Panc1 (cell line): ENCODE data around the gene PSME1. TPM values are rescaled to one million over a fixed set of nuclear protein-coding genes. Genes with fewer than 3 reads are reported as not detected.

Source experiments
- ATAC-seq: fragments of 200-7000 bp; cut with Tn5 transposase; 2 replicates; pipeline ENCODE4 v1.9.1; 2020; ENCODE audit warnings: mild to moderate bottlenecking, moderate library complexity
- BruUV-seq: library from RNA; stranded (reverse); fragments of 400-500 nt; replicated peaks from 2 replicates; lab custom pipeline; 2021; lab: Mats Ljungman, UMichigan
- CTCF ChIA-PET: fragments of 300-600 bp; sonication (Branson Sonifier 250); formaldehyde crosslinking; loops from one replicate; lab custom pipeline; 2022; ENCODE audit warnings: antibody characterized with exemption; lab: Charles Lee
- POLR2A ChIA-PET: fragments of 300-600 bp; sonication (Branson Sonifier 250); formaldehyde crosslinking; loops from one replicate; lab custom pipeline; 2022; ENCODE audit warnings: antibody characterized with exemption; lab: Charles Lee
- DNase-seq: peaks from one replicate; pipeline ENCODE4 v3.0.0-alpha.2; 2010; ENCODE audit warnings: low read depth, low spot score
- H3K27ac ChIP-seq: 2 replicates; pipeline ENCODE4 v1.5.1; 2011; ENCODE audit warnings: mild to moderate bottlenecking, low read length, inconsistent platforms
- H3K27me3 ChIP-seq: fragments of 200-500 bp; sonication (Bioruptor generic); 2 replicates; pipeline ENCODE4 v1.6.0; 2014; ENCODE audit warnings: low read length, inconsistent platforms; ENCODE audit not compliant: control insufficient read depth, insufficient read depth
- H3K36me3 ChIP-seq: fragments of 200-500 bp; sonication (Bioruptor generic); 2 replicates; pipeline ENCODE4 v1.5.1; 2014; ENCODE audit warnings: inconsistent platforms, mild to moderate bottlenecking, low read length, moderate library complexity; ENCODE audit not compliant: control insufficient read depth, insufficient read depth
- H3K4me1 ChIP-seq: 2 replicates; pipeline ENCODE4 v1.5.1; 2011; ENCODE audit warnings: inconsistent platforms, mild to moderate bottlenecking, low read length, moderate library complexity; ENCODE audit not compliant: control insufficient read depth, insufficient read depth
- H3K4me3 ChIP-seq, 2 experiments: 2 replicates each; pipeline ENCODE4 v1.5.1; 2011 to 2012; ENCODE audit warnings: low read depth in 2 of 2, low read length in 2 of 2, mild to moderate bottlenecking in 2 of 2, inconsistent platforms in 1 of 2, moderate library complexity in 1 of 2
- H3K9me3 ChIP-seq: fragments of 200-500 bp; sonication (Bioruptor generic); 2 replicates; pipeline ENCODE4 v1.5.1; 2014; ENCODE audit warnings: low read depth, mild to moderate bottlenecking, inconsistent platforms, low read length, moderate library complexity; ENCODE audit not compliant: control insufficient read depth, insufficient read depth
- POLR2AphosphoS5 ChIP-seq: IDR thresholded peaks from 2 replicates; pipeline ENCODE4 v1.6.1; 2012; ENCODE audit warnings: mild to moderate bottlenecking, low read depth, low read length, moderate library complexity
- REST ChIP-seq, 2 experiments: IDR thresholded peaks; 2 replicates each; pipeline ENCODE4 v1.6.1; 2011 to 2012; ENCODE audit warnings: low read depth in 2 of 2, control low read depth in 1 of 2, low read length in 1 of 2, mild to moderate bottlenecking in 1 of 2, moderate library complexity in 1 of 2; ENCODE audit not compliant: insufficient read depth in 1 of 2
- SIN3A ChIP-seq: IDR thresholded peaks from 2 replicates; pipeline ENCODE4 v1.6.1; 2012; ENCODE audit warnings: low read depth, mild to moderate bottlenecking, low read length, moderate library complexity, borderline replicate concordance; ENCODE audit not compliant: insufficient read depth
- TCF7L2 ChIP-seq: IDR thresholded peaks from 2 replicates; pipeline ENCODE4 v1.6.1; 2011; ENCODE audit warnings: mild to moderate bottlenecking, low read depth, low read length, inconsistent platforms
- in situ Hi-C: cut with HindIII; loops from 2 replicates; pipeline ENCODE4 v1.10.0; 2016; ENCODE audit warnings: low sequenced_read_pairs, low pct_unique_long_range_greater_than_20kb
- intact Hi-C: fragments of 100-400 bp; cut with micrococcal nuclease; formaldehyde crosslinking; loops from one replicate; pipeline ENCODE4 v1.10.0; 2022; ENCODE audit not compliant: unreplicated experiment
- total RNA-seq: library from RNA; stranded (reverse); gene quantifications from one replicate; pipeline ENCODE4 v1.2.1, GENCODE V29; 2021; ENCODE audit not compliant: unreplicated experiment
- TF ChIP-seq, protein P1 (sequence below): fragments of 450-650 bp; IDR thresholded peaks from 2 replicates; pipeline ENCODE4 v1.5.1; 2017; ENCODE audit warnings: mild to moderate bottlenecking

The PSME1 gene
- total RNA-seq, 1 experiment from 2014 or later, result 130 TPM

DNA sequence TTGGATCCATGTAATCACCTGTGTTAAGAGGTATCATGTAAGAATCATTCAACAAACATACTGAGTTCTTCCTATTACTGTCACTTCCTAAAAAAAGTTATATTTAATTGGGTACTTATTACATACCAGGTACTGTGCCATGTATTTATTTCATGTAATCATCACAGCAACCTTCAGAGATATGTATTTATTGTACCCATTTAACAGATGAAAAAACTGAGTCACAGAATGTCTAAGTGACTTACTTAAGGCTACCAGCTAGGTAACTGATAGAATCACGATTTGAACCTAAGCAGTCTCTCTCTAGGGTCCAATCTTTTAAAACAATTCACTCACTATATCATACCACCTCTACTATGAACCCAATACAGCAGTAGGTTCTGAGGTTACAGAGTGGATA lies 8.5 kb downstream of the PSME1 start:
- intact Hi-C loops (no loop called here), in situ Hi-C loops (no loop called here)
- DNase-seq (no peak), ATAC-seq (no peak)
- Histone ChIP-seq H3K9me3 (no peaks in the 10 kb centered on the region), H3K4me1 (peaks cover 9% of the 10 kb centered on the region), H3K27me3 (no peaks in the 10 kb centered on the region), H3K27ac (no peak overlapping the region), H3K4me3 (no peak overlapping the region), H3K36me3 (peaks cover 3% of the 10 kb centered on the region; the same call in 1 of the 2 replicates)
- CTCF ChIA-PET, result no interaction called here
- no TSS peak for BruUV-seq
- POLR2A ChIA-PET, result no interaction called here
- TF ChIP-seq REST (IDR thresholded peaks at IDR 0.05; ENCODE audit: insufficient read depth in 1 of 2, low read depth in 2 of 2, low read length in 1 of 2), result no peak
- TF ChIP-seq TCF7L2, result no peak
- TF ChIP-seq POLR2AphosphoS5, result no peak
- TF ChIP-seq SIN3A, result no peak
- TF ChIP-seq, protein P1, sequence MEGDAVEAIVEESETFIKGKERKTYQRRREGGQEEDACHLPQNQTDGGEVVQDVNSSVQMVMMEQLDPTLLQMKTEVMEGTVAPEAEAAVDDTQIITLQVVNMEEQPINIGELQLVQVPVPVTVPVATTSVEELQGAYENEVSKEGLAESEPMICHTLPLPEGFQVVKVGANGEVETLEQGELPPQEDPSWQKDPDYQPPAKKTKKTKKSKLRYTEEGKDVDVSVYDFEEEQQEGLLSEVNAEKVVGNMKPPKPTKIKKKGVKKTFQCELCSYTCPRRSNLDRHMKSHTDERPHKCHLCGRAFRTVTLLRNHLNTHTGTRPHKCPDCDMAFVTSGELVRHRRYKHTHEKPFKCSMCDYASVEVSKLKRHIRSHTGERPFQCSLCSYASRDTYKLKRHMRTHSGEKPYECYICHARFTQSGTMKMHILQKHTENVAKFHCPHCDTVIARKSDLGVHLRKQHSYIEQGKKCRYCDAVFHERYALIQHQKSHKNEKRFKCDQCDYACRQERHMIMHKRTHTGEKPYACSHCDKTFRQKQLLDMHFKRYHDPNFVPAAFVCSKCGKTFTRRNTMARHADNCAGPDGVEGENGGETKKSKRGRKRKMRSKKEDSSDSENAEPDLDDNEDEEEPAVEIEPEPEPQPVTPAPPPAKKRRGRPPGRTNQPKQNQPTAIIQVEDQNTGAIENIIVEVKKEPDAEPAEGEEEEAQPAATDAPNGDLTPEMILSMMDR, result no peak

DNA sequence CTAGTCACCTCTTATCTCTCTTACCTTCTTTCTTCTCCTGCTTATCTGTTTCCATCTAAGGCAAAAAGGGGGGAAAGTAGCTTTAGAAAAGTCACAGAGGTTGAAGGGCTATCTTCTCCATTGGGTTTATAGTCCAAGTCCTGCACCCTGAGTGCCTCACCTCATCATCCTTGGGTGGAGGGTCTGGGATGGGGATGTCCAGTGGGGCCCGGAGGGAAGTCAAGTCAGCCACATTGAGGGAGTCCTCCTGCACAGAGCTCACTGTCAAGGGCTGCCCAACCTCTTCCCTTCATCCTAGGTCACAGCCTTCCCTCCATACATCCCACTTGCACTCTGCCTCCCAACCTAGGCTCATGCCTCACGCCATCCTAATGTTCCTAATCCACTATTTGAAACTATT lies 9.2 kb downstream of the PSME1 start:
- H3K27ac ChIP-seq, result peak overlapping the region; percentile 94
- H3K27me3 ChIP-seq, result no peaks in the 10 kb centered on the region
- TF ChIP-seq SIN3A (no peak), TCF7L2 (no peak), REST (IDR thresholded peaks at IDR 0.05; ENCODE audit: insufficient read depth in 1 of 2, low read depth in 2 of 2, low read length in 1 of 2) (no peak), POLR2AphosphoS5 (no peak)
- TF ChIP-seq, protein P1, result no peak
- peak overlapping the region; percentile 87 to 96 for H3K4me3 ChIP-seq
- H3K4me1 ChIP-seq, result peaks cover 6% of the 10 kb centered on the region; the same call in 1 of the 2 replicates
- BruUV-seq, result no TSS peak
- ATAC-seq (no peak), DNase-seq (no peak)
- POLR2A ChIA-PET, result no interaction called here
- CTCF ChIA-PET, result no interaction called here
- peaks cover 3% of the 10 kb centered on the region for H3K36me3 ChIP-seq
- in situ Hi-C loops (no loop called here), intact Hi-C loops (no loop called here)
- H3K9me3 ChIP-seq, result no peaks in the 10 kb centered on the region
